Right ventricle myocardium inferior (tissue), 1 donor: Measurements from ENCODE around the gene CD84. TPM values are rescaled to one million over a fixed set of nuclear protein-coding genes. Genes with fewer than 3 reads are reported as not detected.
"Not testable (repeated sequence)": the region's sequence is repeated elsewhere in the genome, so short reads cannot be mapped to it uniquely, and the experiment has no call there.

Source experiments
- ATAC-seq: fragments of 200-7000 bp; cut with Tn5 transposase; one replicate; pipeline ENCODE4 v1.9.1; 2020; ENCODE audit warnings: mild to moderate bottlenecking, moderate library complexity
- DNase-seq: peaks from one replicate; pipeline ENCODE4 v3.0.0; 2021; ENCODE audit errors: missing footprints
- intact Hi-C: fragments of 100-400 bp; cut with DNase I; formaldehyde crosslinking; loops from one replicate; pipeline ENCODE4 v1.11.0; 2022
- total RNA-seq: library from RNA; stranded (reverse); fragmentation: NEBNext Ultra II Directional; extraction: Animal tissue kit (Norgen Biotek cat#: 25700); gene quantifications from one replicate; pipeline ENCODE4 v1.2.1, GENCODE V29; 2021
- donor health status: DM: no; HTN: yes; CAD: no; lungs with severe emphysema.

The CD84 gene
- total RNA-seq, 1 donor from 2014 or later: 3.4 TPM

- intact Hi-C loops: no loop called here
- ATAC-seq (no peak), DNase-seq (no peak)
Measured at GRCh38 chr1:160549665-160550006, 29.7 kb downstream of the CD84 start.

- no peak for DNase-seq
- intact Hi-C loops: no loop called here
- ATAC-seq: no peak
Measured at GRCh38 chr1:160548960-160549664, 30.2 kb downstream of the CD84 start.

- DNase-seq: no peak
- intact Hi-C loops: no loop called here
- ATAC-seq: no peak
Measured at GRCh38 chr1:160548183-160548582, 31.1 kb downstream of the CD84 start.

GRCh38 chr1:160547422-160547821 lies 31.9 kb downstream of the CD84 start:
- ATAC-seq (no peak), DNase-seq (no peak)
- intact Hi-C loops: no loop called here

GRCh38 chr1:160546942-160547341 lies 32.4 kb downstream of the CD84 start:
- intact Hi-C loops: no loop called here
- ATAC-seq: peak; percentile 63
- no peak for DNase-seq

GRCh38 chr1:160544647-160545046 lies 34.6 kb downstream of the CD84 start:
- ATAC-seq (no peak), DNase-seq (no peak)
- intact Hi-C loops: no loop called here

- DNase-seq: no peak
- intact Hi-C loops: no loop called here
- ATAC-seq: no peak
Measured at GRCh38 chr1:160542303-160542945, 36.9 kb downstream of the CD84 start.

GRCh38 chr1:160541622-160542302 lies 37.5 kb downstream of the CD84 start:
- intact Hi-C loops: no loop called here
- no peak for ATAC-seq
- no peak for DNase-seq

- DNase-seq (no peak), ATAC-seq (no peak)
- intact Hi-C loops: no loop called here
Measured at GRCh38 chr1:160540859-160541233, 38.5 kb downstream of the CD84 start.

- ATAC-seq (no peak), DNase-seq (no peak)
- intact Hi-C loops: no loop called here
Measured at GRCh38 chr1:160539990-160540858, 39.1 kb downstream of the CD84 start.

- DNase-seq: no peak
- no peak for ATAC-seq
Measured at GRCh38 chr1:160539684-160539989, 39.7 kb downstream of the CD84 start.

GRCh38 chr1:160538985-160539651 lies 40.2 kb downstream of the CD84 start:
- intact Hi-C loops: no loop called here
- DNase-seq (no peak), ATAC-seq (no peak)

More at GRCh38 chr1:160539684-160539989, 39.7 kb downstream of the CD84 start:
- intact Hi-C loops: no loop called here

- no peak for ATAC-seq
- intact Hi-C loops: no loop called here
- DNase-seq: no peak
Measured at GRCh38 chr1:160537714-160538665, 41.3 kb downstream of the CD84 start.

GRCh38 chr1:160534823-160535605 lies 44.3 kb downstream of the CD84 start:
- ATAC-seq: no peak
- no peak for DNase-seq
- intact Hi-C loops: no loop called here

- DNase-seq, intact Hi-C loops, ATAC-seq: not testable (repeated sequence)
Measured at GRCh38 chr1:160532557-160532813, 46.8 kb downstream of the CD84 start.

GRCh38 chr1:160531809-160532556 lies 47.3 kb downstream of the CD84 start:
- intact Hi-C loops, DNase-seq: not testable (repeated sequence)

More at GRCh38 chr1:160531809-160532556, 47.3 kb downstream of the CD84 start:
- ATAC-seq: not testable (repeated sequence)
